Naive B cell (primary cell): ENCODE measurements around the gene SNORC. TPM values are rescaled to one million over a fixed set of nuclear protein-coding genes. Genes with fewer than 3 reads are reported as not detected.

Experiments used
- polyA plus RNA-seq, 6 donors: library from polyadenylated mRNA; unstranded; fragments of 300-500 nt; fragmentation: Illumina TruSeq; gene quantifications; one replicate each; pipeline ENCODE4 v1.2.3, GENCODE V29; 2021; ENCODE audit warnings: low read depth in 6 of 6

The SNORC gene
- polyA plus RNA-seq, 6 donors from 2014 or later = 0.12 TPM; not detected in 5

Other genes with a start within 250 kb of the SNORC start
- not detected for gene EFHD1, start 236.7 kb upstream of the SNORC start, polyA plus RNA-seq
- 10 to 100 TPM in 5 of 6 donors, 1 to 10 TPM in 1; 9.6 to 33.6 (median 18.3) TPM for gene GIGYF2, start 172.9 kb upstream of the SNORC start, polyA plus RNA-seq
- gene KCNJ13, start 93.7 kb upstream of the SNORC start, polyA plus RNA-seq = under 1 TPM in 3 of 6 donors, not detected in 3; 0.18 to 0.71 (median 0.27) TPM
- gene NGEF, start 143.0 kb downstream of the SNORC start, polyA plus RNA-seq = under 1 TPM in 1 of 6 donors, not detected in 5; 0.74 TPM
- gene NEU2, start 162.4 kb downstream of the SNORC start, polyA plus RNA-seq = not detected
- 100 to 1,000 TPM in 4 of 6 donors, 10 to 100 TPM in 2; 56.8 to 230 (median 102) TPM for gene INPP5D, start 190.1 kb downstream of the SNORC start, polyA plus RNA-seq